GM12878 (cell line): Measurements from ENCODE around the gene NEGR1. TPM values are rescaled to one million over a fixed set of nuclear protein-coding genes. Genes with fewer than 3 reads are reported as not detected.

ENCODE experiments used
- ATAC-seq: fragments of 200-7000 bp; cut with Tn5 transposase; 3 replicates; pipeline ENCODE4 v1.9.1; 2020; ENCODE audit warnings: mild to moderate bottlenecking, moderate library complexity
- BruUV-seq: library from RNA; stranded (reverse); fragments of 400-500 nt; replicated peaks from 2 replicates; lab custom pipeline; 2021; lab: Mats Ljungman, UMichigan
- CTCF ChIA-PET: fragments of 300-600 bp; sonication (Branson Sonifier 250); formaldehyde crosslinking; extraction: SDS; loops from one replicate; lab custom pipeline; 2021; ENCODE audit warnings: inconsistent platforms; lab: Yijun Ruan, JAX
- POLR2A ChIA-PET: fragments of 350-600 bp; formaldehyde crosslinking; extraction: SDS; loops from one replicate; lab custom pipeline; 2021; ENCODE audit warnings: inconsistent platforms; lab: Charles Lee
- RAD21 ChIA-PET: fragments of 300-600 bp; sonication (Branson Sonifier 250); formaldehyde crosslinking; loops from one replicate; lab custom pipeline; 2023; ENCODE audit warnings: antibody characterized with exemption; ENCODE audit not compliant: unreplicated experiment; lab: Charles Lee
- SMC1A ChIA-PET: fragments of 300-600 bp; sonication (Branson Sonifier 250); formaldehyde crosslinking; loops from one replicate; lab custom pipeline; 2023; ENCODE audit not compliant: unreplicated experiment, uncharacterized antibody; lab: Charles Lee
- DNase-seq: peaks from one replicate; pipeline ENCODE4 v3.0.0-alpha.2; 2011; ENCODE audit warnings: low read depth, low spot score
- FAIRE-seq: peaks from 3 replicates; lab custom pipeline; 2011; peaks lifted over from hg19 to GRCh38; lab: Jason Lieb, UNC
- H2AFZ ChIP-seq: 2 replicates; pipeline ENCODE4 v1.6.0; 2011; ENCODE audit warnings: low read depth, low read length, control low read depth; ENCODE audit not compliant: control insufficient read depth
- H3K27ac ChIP-seq: 2 replicates; pipeline ENCODE4 v1.5.1; 2011; ENCODE audit warnings: control low read depth; ENCODE audit not compliant: control insufficient read depth, insufficient read depth
- H3K27me3 ChIP-seq, 2 experiments: replicated peaks in 1 of 2; 2 replicates each; pipeline versions ENCODE4 v1.6.0 to v1.6.1; 2011; ENCODE audit warnings: low read length in 1 of 2; ENCODE audit not compliant: control insufficient read depth in 2 of 2, insufficient read depth in 2 of 2
- H3K36me3 ChIP-seq, 2 experiments: 2 replicates each; pipeline ENCODE4 v1.5.1; 2011; ENCODE audit warnings: low read length in 1 of 2; ENCODE audit not compliant: control insufficient read depth in 2 of 2, insufficient read depth in 2 of 2
- H3K4me1 ChIP-seq: 2 replicates; pipeline ENCODE4 v1.6.1; 2011; ENCODE audit warnings: mild to moderate bottlenecking, low read length, moderate library complexity, mixed read lengths; ENCODE audit not compliant: control insufficient read depth, insufficient read depth
- H3K4me2 ChIP-seq: 2 replicates; pipeline ENCODE4 v1.6.0; 2011; ENCODE audit warnings: control low read depth; ENCODE audit not compliant: control insufficient read depth, insufficient read depth
- H3K4me3 ChIP-seq: fragments of 200-600 bp; sonication (generic); 2 replicates; pipeline ENCODE4 v1.5.1; 2016
- H3K79me2 ChIP-seq: 2 replicates; pipeline ENCODE4 v1.6.0; 2011; ENCODE audit warnings: low read length; ENCODE audit not compliant: control insufficient read depth, insufficient read depth
- H3K9ac ChIP-seq: 2 replicates; pipeline ENCODE4 v1.8.0; 2011; ENCODE audit warnings: low read length, control low read depth, mixed read lengths; ENCODE audit not compliant: control insufficient read depth, insufficient read depth
- H3K9me3 ChIP-seq: replicated peaks from 3 replicates; pipeline ENCODE4 v1.5.1; 2011; ENCODE audit warnings: mild to moderate bottlenecking, low read length; ENCODE audit not compliant: control insufficient read depth, insufficient read depth
- H4K20me1 ChIP-seq: 2 replicates; pipeline ENCODE4 v1.6.0; 2011; ENCODE audit not compliant: control insufficient read depth, insufficient read depth
- BCL11A ChIP-seq: IDR thresholded peaks from 2 replicates; pipeline ENCODE4 v1.6.1; 2011; ENCODE audit warnings: low read depth, low read length
- ESRRA ChIP-seq: IDR thresholded peaks from 2 replicates; pipeline ENCODE4 v1.6.1; 2012; ENCODE audit warnings: mild to moderate bottlenecking, low read length, improper control_type of control experiment
- FOXM1 ChIP-seq: IDR thresholded peaks from 2 replicates; pipeline ENCODE4 v1.6.1; 2012; ENCODE audit warnings: low read depth, mild to moderate bottlenecking, inconsistent platforms, low read length, moderate library complexity
- GABPA ChIP-seq: IDR thresholded peaks from 2 replicates; pipeline ENCODE4 v1.6.1; 2014; ENCODE audit warnings: antibody characterized with exemption, low read depth, mild to moderate bottlenecking, inconsistent platforms
- JUND ChIP-seq: IDR thresholded peaks from 2 replicates; pipeline ENCODE4 v1.6.1; 2012; ENCODE audit warnings: low read depth, mild to moderate bottlenecking, low read length, improper control_type of control experiment, moderate library complexity
- RB1 ChIP-seq: fragments of 450-650 bp; formaldehyde crosslinking; IDR thresholded peaks from 2 replicates; pipeline ENCODE4 v1.6.1; 2017; ENCODE audit warnings: mild to moderate bottlenecking, borderline replicate concordance
- RCOR1 ChIP-seq: conservative IDR thresholded peaks from 2 replicates; pipeline ENCODE4 v1.6.1; 2012; ENCODE audit warnings: low read depth, low read length, improper control_type of control experiment
- YBX1 ChIP-seq: fragments of 450-650 bp; IDR thresholded peaks from 2 replicates; pipeline ENCODE4 v1.6.1; 2016; ENCODE audit warnings: antibody characterized with exemption
- ZNF622 ChIP-seq: fragments of 450-650 bp; IDR thresholded peaks from 2 replicates; pipeline ENCODE4 v1.6.1; 2017; ENCODE audit warnings: mild to moderate bottlenecking, inconsistent platforms
- in situ Hi-C: fragments of 300-500 bp; cut with MboI; formaldehyde crosslinking; loops from 9 replicates; pipeline ENCODE4 v1.14.3; 2018; ENCODE audit warnings: mixed read lengths
- intact Hi-C: fragments of 100-400 bp; cut with micrococcal nuclease; formaldehyde crosslinking; loops from one replicate; pipeline ENCODE4 v1.14.2; 2022; ENCODE audit not compliant: unreplicated experiment
- polyA plus RNA-seq, 11 experiments: library from polyadenylated mRNA; depleted of rRNA in 4 of 11; unstranded in 6 of 11; stranded (reverse) in 5 of 11; fragments of >200 nt; fragmentation: Nextera tagmentation in 4 of 11; fragmentation: Illumina TruSeq in 1 of 11; extraction: Ambion mirVana in 4 of 11; extraction: Trizol in 1 of 11; gene quantifications; 1 replicate in 1 of 11; 2 replicates in 10 of 11; pipeline versions ENCODE4 v1.2.1 to v1.2.3, GENCODE V29; 2011 to 2016; ENCODE audit warnings: inconsistent platforms in 2 of 11, missing spikeins in 2 of 11, low read depth in 1 of 11
- total RNA-seq, 4 experiments: library from RNA; depleted of rRNA in 3 of 4; stranded (reverse); fragments of >200 nt in 3 of 4; fragmentation: Illumina TruSeq in 1 of 4; extraction: Trizol in 1 of 4; gene quantifications; 2 replicates each; pipeline versions ENCODE4 v1.2.1 to v1.2.3, GENCODE V29; 2013 to 2021
- TF ChIP-seq, protein P1 (sequence below): fragments of 450-650 bp; IDR thresholded peaks from 2 replicates; pipeline ENCODE4 v1.6.1; 2017; ENCODE audit warnings: mild to moderate bottlenecking, low read depth, inconsistent platforms; ENCODE audit not compliant: poor library complexity, severe bottlenecking
- TF ChIP-seq, protein P2 (sequence below): fragments of 150-350 bp; IDR thresholded peaks from 2 replicates; pipeline ENCODE4 v1.6.1; 2016; ENCODE audit warnings: low read depth, low read length

NEGR1 gene
- total and polyA plus RNA-seq, 10 of the 15 experiments (the other 5 are each of a cell fraction or from before 2014, with no cell fraction given), result under 0.01 to 0.03 (median 0.01) TPM; not detected in 7

DNA sequence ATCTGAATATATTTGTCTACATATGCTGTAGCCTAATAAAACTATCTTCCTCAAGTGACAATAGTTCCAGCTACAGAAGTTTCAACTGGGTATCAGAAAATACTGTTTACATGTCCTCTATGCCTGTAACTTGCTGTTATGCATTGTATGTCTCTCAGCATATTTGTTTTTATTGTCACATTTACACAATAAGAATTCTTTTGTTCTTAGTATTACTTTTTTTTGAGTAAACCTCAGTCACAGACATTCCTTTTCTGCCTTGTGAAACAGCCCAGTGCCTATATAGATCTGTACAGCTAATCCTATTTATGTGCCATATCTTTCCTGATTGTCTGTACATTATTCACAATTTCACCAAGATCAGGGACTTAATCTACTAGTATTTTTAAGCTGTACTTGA is 565.2 kb downstream of the NEGR1 start:
- ChIA-PET CTCF (no interaction called here), SMC1A (interaction anchor here (0.8 kb wide), 1 partner anchor 236 kb away, joined by 3 read pairs; no protein-coding TSS in a partner anchor), POLR2A (no interaction called here), RAD21 (no interaction called here)
- no peak overlapping the region for H2AFZ ChIP-seq
- no peaks in the 10 kb centered on the region for H3K4me1 ChIP-seq
- H3K79me2 ChIP-seq, result no peaks in the 10 kb centered on the region
- H3K9ac ChIP-seq, result no peak overlapping the region
- no peaks in the 10 kb centered on the region for H3K9me3 ChIP-seq
- H3K27me3 ChIP-seq, result no peaks in the 10 kb centered on the region
- DNase-seq, result no peak
- H3K4me2 ChIP-seq, result no peak overlapping the region
- ATAC-seq, result no peak
- no peak overlapping the region for H3K4me3 ChIP-seq
- TF ChIP-seq RB1 (no peak), GABPA (no peak), ESRRA (no peak), BCL11A (no peak), ZNF622 (no peak), YBX1 (no peak), RCOR1 (no peak), FOXM1 (no peak), JUND (no peak)
- TF ChIP-seq, protein P1, sequence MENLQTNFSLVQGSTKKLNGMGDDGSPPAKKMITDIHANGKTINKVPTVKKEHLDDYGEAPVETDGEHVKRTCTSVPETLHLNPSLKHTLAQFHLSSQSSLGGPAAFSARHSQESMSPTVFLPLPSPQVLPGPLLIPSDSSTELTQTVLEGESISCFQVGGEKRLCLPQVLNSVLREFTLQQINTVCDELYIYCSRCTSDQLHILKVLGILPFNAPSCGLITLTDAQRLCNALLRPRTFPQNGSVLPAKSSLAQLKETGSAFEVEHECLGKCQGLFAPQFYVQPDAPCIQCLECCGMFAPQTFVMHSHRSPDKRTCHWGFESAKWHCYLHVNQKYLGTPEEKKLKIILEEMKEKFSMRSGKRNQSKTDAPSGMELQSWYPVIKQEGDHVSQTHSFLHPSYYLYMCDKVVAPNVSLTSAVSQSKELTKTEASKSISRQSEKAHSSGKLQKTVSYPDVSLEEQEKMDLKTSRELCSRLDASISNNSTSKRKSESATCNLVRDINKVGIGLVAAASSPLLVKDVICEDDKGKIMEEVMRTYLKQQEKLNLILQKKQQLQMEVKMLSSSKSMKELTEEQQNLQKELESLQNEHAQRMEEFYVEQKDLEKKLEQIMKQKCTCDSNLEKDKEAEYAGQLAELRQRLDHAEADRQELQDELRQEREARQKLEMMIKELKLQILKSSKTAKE, result no peak
- TF ChIP-seq, protein P2, sequence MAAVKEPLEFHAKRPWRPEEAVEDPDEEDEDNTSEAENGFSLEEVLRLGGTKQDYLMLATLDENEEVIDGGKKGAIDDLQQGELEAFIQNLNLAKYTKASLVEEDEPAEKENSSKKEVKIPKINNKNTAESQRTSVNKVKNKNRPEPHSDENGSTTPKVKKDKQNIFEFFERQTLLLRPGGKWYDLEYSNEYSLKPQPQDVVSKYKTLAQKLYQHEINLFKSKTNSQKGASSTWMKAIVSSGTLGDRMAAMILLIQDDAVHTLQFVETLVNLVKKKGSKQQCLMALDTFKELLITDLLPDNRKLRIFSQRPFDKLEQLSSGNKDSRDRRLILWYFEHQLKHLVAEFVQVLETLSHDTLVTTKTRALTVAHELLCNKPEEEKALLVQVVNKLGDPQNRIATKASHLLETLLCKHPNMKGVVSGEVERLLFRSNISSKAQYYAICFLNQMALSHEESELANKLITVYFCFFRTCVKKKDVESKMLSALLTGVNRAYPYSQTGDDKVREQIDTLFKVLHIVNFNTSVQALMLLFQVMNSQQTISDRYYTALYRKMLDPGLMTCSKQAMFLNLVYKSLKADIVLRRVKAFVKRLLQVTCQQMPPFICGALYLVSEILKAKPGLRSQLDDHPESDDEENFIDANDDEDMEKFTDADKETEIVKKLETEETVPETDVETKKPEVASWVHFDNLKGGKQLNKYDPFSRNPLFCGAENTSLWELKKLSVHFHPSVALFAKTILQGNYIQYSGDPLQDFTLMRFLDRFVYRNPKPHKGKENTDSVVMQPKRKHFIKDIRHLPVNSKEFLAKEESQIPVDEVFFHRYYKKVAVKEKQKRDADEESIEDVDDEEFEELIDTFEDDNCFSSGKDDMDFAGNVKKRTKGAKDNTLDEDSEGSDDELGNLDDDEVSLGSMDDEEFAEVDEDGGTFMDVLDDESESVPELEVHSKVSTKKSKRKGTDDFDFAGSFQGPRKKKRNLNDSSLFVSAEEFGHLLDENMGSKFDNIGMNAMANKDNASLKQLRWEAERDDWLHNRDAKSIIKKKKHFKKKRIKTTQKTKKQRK, result no peak
- BruUV-seq, result no TSS peak
- FAIRE-seq, result no peak
- in situ Hi-C loops, result no loop called here
- no peaks in the 10 kb centered on the region for H3K36me3 ChIP-seq
- no peaks in the 10 kb centered on the region for H4K20me1 ChIP-seq
- H3K27ac ChIP-seq, result no peak overlapping the region
- intact Hi-C loops, result no loop called here
